ENCODE results near the gene SPAG9.

DNA sequence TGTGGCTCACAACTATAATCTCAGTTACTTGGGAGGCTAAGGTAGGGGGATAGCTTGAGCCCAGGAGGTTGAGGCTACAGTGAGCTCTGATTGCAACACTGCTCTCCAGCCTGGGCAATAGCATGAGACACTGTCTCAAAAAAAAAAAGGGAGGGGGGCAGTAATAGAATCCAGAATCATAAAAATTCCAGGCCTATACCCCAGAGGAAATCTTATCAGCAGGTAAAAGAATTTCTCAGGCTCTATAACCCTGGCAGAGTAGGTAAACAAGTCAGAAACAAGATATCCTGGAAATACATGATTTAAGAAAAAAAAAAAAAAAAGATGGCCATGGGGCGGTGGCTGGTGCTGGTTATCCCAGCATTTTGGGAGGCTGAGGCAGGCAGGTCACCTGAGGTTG lies 12.9 kb downstream of the SPAG9 start:
- TF ChIP-seq EZH2 (IDR thresholded peaks at IDR 0.05) (no peak), FOXP2 (optimal IDR thresholded peaks at IDR 0.05; ENCODE audit: control extremely low read depth, extremely low read length, insufficient read depth) (no peak)
